ENCODE results near the gene C12orf57.

C12orf57 gene

DNA sequence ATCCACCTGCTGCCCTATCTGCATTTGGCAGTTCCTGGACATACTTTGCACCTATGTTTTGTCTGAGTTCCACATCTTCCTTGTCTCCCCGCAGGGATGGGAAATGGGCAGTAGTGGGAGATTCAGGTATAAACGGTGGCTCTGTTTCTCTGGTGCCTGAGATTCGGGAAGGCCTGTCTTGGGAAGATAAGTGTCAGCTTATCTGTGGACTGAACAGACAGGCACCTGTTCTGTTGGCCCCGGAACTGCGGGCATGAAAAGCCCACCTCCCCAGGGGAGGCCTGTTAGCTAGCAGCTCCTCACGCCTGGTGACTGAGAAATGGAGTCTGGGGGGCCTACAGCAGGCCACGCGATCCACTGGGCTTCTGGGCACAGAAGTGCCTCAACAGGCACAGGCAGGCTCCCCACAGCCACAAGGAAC lies 20.8 kb downstream of the C12orf57 start:
- DNase-seq (ENCODE audit: low read depth in 2 of 2), result no peak

GRCh38 chr12:6965026-6965661 lies 21.3 kb downstream of the C12orf57 start:
- peak; percentile 79 to 84 for DNase-seq (ENCODE audit: low read depth in 2 of 2)

- DNase-seq (ENCODE audit: low read depth in 2 of 2), result no peak
Measured at GRCh38 chr12:6965714-6966113, 21.9 kb downstream of the C12orf57 start.

DNA sequence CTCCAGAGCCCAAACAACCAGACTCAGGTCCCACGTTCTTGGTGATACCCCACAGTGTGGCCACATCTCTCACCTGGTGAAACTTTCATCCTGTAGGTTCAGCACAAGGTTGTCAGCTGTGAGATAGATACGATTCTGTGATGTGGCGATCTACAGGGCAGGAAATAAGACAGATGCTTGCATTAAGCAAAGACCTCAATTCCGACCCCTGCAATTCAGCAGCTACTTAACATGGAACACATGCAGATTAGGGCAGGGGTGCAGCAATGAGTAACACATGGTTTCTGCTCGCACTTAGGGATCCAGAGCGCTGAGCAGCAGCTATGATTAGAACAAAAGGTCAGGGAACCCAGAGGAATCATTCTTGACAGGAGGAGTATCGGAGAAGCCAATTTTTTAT lies 22.5 kb downstream of the C12orf57 start:
- DNase-seq (ENCODE audit: low read depth in 2 of 2), result no peak

DNA sequence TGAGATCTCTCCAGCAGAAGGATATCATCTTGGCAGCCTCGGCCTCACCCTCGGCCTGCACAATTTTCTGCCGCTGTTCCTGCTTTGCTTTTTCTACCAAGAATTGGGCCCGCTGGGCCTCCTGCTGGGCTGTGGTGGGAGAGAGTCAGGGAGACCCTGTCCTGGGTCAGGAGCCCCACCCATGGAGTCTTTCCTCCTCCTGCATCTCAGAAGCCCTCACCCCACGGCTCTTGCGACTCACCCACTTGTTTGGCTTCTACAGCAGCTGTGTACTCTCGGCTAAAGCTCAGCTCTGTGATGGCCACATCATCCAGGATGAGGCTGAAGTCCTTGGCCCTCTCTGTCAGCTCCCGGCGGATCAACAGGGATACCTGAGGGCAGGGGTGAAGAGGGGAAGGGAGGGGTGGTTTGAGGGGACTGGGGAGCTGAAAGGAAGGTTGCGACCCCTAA lies 23.9 kb downstream of the C12orf57 start:
- no peak for DNase-seq (ENCODE audit: low read depth in 2 of 2)

- DNase-seq (ENCODE audit: low read depth in 2 of 2), result no peak
Measured at GRCh38 chr12:6968426-6968825, 24.6 kb downstream of the C12orf57 start.

- DNase-seq (ENCODE audit: low read depth in 2 of 2), result no peak
Measured at GRCh38 chr12:6970096-6970527, 26.3 kb downstream of the C12orf57 start.

DNA sequence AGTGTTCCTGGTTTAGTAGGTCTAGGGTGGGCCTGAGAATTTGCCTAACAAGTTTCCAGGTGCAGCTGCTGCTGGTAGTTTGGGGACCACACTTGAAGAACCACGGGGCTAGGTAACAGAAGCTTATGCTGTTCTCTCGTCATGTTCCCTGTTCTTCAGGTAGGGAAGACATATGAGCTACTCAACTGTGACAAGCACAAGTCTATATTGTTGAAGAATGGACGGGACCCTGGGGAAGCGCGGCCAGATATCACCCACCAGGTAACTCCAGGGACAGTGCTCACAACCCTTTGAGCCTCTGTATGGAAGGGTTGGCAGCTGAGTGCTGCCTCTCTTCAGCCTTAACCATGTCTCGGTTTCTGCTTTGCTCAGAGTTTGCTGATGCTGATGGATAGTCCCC lies 30.4 kb downstream of the C12orf57 start:
- no peak for DNase-seq (ENCODE audit: low read depth in 2 of 2)

DNA sequence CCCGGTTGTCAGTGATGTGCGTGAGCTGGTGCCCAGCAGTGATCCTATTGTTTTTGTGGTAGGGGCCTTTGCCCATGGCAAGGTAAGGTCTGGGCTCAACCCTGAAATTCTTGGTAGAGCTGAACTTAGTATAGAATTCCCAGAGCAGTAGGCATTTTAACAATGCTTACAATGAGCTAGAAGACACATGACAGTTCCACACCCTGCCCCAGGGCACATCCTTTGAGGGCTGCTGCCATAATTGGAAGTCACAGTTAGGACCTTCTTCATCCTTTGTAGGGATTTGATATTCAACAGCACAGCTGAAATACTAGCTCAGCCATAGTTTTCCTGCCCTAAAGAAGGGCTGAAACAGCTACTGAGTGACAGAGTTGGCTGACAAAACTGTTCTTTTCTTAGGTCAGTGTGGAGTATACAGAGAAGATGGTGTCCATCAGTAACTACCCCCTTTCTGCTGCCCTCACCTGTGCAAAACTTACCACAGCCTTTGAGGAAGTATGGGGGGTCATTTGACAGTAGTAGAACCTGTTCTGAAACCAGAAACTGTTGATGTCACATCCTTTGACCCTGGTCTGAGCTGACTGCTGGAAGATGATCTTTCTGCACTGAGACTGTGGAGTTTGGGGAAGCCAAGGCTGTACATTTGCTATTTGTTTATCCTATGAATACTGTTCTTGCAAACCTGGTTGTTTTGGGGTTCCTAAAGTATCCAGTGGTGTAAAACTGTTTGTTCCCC lies 31.6 kb downstream of the C12orf57 start:
- DNase-seq (ENCODE audit: low read depth in 2 of 2), result no peak

- DNase-seq (ENCODE audit: low read depth in 2 of 2), result no peak
Measured at GRCh38 chr12:6977653-6978052, 33.8 kb downstream of the C12orf57 start.

DNA sequence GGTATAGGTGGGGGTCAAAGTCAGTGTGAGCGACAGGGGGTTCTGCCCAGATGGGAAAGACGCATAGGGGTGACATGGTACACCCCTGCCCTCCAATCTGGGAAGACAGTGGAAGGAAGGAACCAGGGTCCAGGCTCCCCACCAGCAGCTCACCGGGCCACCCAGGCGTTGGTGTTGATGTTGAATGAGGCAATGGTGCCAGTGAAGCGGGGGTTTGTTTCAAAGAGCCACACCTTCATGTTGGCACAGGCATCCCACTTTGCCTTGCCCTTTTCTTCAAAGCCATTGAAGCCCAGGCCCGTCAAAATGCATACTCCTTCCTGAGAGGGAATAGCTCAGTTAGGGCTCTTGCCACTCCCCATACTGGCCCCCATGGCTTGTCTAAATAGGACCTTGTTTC lies 34.4 kb downstream of the C12orf57 start:
- DNase-seq (ENCODE audit: low read depth in 2 of 2), result no peak

DNA sequence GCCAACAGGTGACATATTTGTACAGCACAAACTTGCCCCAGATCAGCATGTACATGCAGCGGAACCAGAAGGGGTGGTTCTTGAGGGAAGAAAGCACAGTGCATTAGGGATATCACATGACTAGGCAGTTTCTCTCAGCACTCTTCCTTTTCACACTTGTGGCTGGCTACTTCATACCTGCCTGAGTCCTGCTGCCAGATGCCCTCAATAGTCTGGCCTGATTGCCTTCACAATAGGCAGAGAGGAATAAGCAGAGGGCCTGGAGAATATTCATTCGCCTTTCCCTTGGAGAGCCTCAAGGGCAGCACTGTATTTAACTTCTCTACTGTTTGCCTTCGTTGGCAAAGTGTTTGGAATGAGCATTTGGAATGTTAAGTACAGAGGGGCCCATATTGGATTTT lies 34.8 kb downstream of the C12orf57 start:
- DNase-seq (ENCODE audit: low read depth in 2 of 2), result no peak

DNA sequence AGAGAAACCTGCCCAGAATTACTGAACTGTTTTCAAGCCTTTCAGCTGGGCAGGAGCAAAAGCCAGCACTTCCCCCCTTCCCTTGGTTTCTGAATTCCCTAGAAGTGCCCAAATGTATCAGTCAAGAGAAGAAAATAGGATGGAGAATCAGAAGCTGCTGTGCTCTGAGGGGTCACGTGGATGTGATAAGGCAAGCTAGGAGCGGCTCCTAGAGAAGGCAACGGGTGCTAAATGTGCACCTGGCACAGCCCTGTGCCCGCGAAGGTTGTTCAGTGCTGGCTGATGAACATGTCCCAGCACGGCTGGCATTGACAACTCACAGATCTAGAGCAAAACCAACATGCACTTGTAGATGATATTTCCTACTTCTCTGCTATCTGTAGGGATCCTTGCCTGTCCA lies 35.2 kb downstream of the C12orf57 start:
- DNase-seq (ENCODE audit: low read depth in 2 of 2), result no peak

DNA sequence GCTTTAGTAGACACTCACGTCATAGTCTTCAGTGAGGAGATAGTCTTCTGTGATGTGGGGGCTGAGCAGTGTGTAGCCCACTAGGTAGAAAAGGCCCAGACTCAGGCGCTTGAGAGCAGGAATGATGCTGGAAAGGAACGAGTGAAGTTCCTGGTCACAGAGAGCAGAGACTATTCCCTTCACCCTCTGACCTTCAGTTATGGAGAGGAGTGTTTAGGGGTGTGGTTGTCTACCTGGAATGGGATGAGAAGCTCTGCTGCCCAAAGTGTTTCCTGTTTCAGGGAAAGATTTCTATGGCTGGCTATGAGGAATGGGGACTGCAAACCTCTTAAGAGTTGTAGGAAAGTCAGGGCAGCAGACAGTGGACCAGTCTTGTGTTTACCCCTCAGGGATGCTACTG lies 35.6 kb downstream of the C12orf57 start:
- DNase-seq (ENCODE audit: low read depth in 2 of 2), result no peak

GRCh38 chr12:6980075-6980474 lies 36.3 kb downstream of the C12orf57 start:
- no peak for DNase-seq (ENCODE audit: low read depth in 2 of 2)

DNA sequence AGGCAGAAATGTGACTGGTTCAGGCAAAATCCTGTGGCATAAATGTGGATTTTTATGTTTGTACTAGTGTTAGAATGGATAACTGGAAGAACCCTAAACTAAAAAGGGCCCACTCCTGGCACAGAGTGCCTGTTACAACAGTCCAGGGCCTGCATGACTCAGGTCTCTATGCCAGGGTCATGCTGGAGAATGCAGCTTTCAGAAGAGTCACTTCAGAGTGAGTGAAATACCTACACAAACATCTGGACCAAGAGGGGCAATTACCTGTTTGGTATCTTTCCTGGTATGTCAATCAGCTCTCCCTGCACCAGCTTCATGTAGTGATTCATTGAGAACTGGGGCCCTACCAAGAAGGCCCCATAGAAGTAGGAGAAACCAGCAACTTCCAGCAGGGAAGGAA lies 36.9 kb downstream of the C12orf57 start:
- DNase-seq (ENCODE audit: low read depth in 2 of 2), result no peak

GRCh38 chr12:6981152-6982052 lies 37.6 kb downstream of the C12orf57 start:
- DNase-seq (ENCODE audit: low read depth in 2 of 2), result no peak

DNA sequence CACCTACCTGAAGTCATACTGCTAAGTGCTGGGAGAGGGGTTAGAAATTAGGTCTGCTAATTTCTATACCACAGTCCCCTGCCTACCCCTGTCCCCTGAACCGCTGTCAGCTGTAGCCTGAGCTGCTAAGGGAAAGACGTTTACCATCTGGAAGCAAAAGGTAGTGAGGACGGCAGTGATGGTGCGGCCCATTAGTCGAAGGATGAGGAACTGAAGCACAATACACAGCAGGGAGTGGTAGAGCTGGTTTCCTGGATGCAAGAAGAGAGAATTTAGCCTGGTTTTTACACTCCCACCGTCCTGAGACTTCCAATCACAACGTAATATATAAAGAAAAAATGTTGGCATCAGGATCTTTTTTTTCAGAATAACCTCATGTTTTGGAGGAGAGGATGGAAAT lies 38.7 kb downstream of the C12orf57 start:
- DNase-seq (ENCODE audit: low read depth in 2 of 2), result no peak

DNA sequence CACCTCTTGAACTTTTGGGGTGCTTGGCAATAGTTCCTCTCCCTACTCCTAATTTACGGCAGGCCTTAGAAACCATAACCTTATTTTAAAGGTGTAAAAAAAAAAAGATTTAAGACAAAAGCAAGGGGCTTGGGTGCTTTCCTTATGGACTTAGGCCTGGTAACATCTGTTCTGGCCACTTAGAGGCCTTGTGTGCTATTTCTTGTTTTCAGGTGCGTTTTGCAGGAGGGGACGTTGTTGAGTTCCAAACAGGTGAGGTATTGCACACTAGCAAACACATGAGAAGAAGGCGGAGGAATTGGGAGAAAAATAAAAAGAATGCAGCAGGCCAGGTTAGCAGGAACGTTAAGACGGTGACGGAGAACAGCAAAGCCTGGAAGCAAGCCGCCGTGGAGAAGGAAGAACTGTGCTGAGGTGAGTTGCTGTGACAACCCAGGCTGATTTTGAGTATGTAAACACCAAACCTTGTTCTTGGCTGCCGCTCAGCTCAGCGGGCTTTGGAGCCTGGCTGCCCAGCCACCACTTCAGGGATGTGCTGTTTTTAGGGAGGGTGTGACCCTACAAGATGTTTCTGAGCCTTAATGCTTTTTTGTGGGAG lies 44.2 kb downstream of the C12orf57 start:
- DNase-seq (ENCODE audit: low read depth in 2 of 2), result no peak
